Mesothelial cell of epicardium (in vitro differentiated cells): Measurements from ENCODE around the gene FKBP5. TPM values are rescaled to one million over a fixed set of nuclear protein-coding genes. Genes with fewer than 3 reads are reported as not detected.
A peak's percentile ranks its signal among the peaks of the same experiment; 100 is the strongest.

Experiments
- DNase-seq, 2 experiments: peaks; one replicate each; pipeline ENCODE4 v3.0.0; 2021; ENCODE audit warnings: low spot score in 2 of 2; ENCODE audit not compliant: unreplicated experiment in 2 of 2
- H3K27ac Mint-ChIP-seq: 2 replicates; pipeline ENCODE4 v1.8.0; 2021; ENCODE audit warnings: mixed read lengths
- H3K27me3 Mint-ChIP-seq: 2 replicates; pipeline ENCODE4 v1.8.0; 2021; ENCODE audit warnings: low read depth, mixed read lengths
- H3K36me3 Mint-ChIP-seq: 2 replicates; pipeline ENCODE4 v1.8.0; 2021; ENCODE audit warnings: mixed read lengths
- H3K4me1 Mint-ChIP-seq: 2 replicates; pipeline ENCODE4 v1.8.0; 2021; ENCODE audit warnings: mixed read lengths
- H3K4me3 Mint-ChIP-seq: 2 replicates; pipeline ENCODE4 v1.8.0; 2021; ENCODE audit warnings: mild to moderate bottlenecking, moderate library complexity, mixed read lengths
- H3K9me3 Mint-ChIP-seq: 2 replicates; pipeline ENCODE4 v1.8.0; 2021; ENCODE audit warnings: mixed read lengths
- total RNA-seq: library from RNA; stranded (reverse); gene quantifications from 3 replicates; pipeline ENCODE4 v1.2.1, GENCODE V29; 2021
- TF ChIP-seq, protein P1 (sequence below): fragments of 200-600 bp; sonication (generic); IDR thresholded peaks from one replicate; pipeline ENCODE4 v1.5.0; 2021; ENCODE audit warnings: antibody characterized with exemption; ENCODE audit not compliant: unreplicated experiment

The FKBP5 gene
- total RNA-seq, 1 donor from 2014 or later = 7.3 TPM

DNA sequence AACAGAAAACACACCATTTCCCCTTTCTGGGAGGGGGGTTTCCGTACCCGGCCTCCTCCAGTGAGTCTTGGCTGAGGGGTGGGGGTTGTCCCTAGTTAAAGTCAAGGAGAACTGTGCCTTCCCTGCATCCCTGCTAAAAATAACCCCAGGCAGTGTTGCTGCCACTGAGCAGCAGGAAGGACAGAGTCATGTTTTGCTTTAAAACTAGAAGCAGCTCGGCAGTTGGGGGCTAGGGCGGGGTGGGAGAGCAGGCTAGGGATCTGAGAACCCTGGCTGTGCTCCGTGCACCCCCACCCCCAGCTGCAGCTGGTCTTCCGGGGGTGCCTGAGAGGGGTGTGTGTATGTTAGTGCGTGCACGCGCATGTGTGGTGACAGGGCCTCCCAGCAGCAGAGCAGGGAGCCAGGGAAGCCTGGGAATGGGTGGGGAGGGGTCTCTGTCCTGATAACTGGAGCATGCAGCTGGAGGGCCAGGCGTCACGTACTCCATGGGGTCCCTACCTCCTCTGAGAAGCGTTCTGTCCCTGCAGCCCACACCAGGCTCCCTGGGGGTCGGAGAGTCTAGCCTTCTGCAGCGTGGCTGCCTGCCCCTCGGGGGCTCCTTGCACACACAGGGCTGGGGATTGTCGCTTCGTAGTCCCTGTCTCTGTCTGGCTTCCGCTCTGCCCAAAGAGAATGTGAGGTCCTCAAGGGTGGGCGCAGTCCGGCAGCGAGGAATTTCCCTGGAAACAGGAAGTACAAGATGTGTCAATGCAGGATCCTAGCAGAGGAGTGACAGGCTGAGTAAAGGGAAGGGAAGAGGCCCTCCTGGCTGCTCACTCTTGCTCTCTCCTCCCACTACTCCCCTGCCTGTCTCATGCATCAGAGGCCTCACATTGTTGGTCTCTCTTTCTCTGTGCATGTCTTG is 31.4 kb upstream of the FKBP5 start:
- no peak for DNase-seq
- H3K9me3 Mint-ChIP-seq = no peaks in the 10 kb centered on the region
- peak overlapping the region; percentile 57 for H3K4me3 Mint-ChIP-seq
- H3K4me1 Mint-ChIP-seq = peaks cover 44% of the 10 kb centered on the region
- peaks cover 16% of the 10 kb centered on the region for H3K27me3 Mint-ChIP-seq
- H3K36me3 Mint-ChIP-seq = no peaks in the 10 kb centered on the region
- peak overlapping the region; percentile 89 for H3K27ac Mint-ChIP-seq
- TF ChIP-seq, protein P1, sequence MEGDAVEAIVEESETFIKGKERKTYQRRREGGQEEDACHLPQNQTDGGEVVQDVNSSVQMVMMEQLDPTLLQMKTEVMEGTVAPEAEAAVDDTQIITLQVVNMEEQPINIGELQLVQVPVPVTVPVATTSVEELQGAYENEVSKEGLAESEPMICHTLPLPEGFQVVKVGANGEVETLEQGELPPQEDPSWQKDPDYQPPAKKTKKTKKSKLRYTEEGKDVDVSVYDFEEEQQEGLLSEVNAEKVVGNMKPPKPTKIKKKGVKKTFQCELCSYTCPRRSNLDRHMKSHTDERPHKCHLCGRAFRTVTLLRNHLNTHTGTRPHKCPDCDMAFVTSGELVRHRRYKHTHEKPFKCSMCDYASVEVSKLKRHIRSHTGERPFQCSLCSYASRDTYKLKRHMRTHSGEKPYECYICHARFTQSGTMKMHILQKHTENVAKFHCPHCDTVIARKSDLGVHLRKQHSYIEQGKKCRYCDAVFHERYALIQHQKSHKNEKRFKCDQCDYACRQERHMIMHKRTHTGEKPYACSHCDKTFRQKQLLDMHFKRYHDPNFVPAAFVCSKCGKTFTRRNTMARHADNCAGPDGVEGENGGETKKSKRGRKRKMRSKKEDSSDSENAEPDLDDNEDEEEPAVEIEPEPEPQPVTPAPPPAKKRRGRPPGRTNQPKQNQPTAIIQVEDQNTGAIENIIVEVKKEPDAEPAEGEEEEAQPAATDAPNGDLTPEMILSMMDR = no peak

DNA sequence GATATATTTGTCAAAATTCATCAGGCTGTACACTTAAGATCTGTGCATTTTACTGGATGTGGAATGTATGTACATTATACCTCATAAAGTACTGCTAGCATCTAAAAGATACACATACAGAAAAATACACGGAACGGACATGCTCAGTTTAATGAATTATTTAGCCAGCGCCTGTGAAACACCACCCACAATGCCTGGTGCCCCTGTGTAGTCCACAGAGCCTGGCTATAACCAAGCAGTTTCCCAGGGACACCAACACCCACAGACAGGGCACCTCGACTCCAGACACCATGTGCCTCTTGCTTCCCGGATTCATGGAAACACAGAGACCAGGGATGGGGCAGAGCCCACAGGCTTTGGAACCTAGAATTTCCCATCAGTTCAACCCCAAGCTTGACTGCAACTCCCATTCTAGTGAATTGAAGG is 30.7 kb upstream of the FKBP5 start:
- peaks cover 42% of the 10 kb centered on the region for H3K4me1 Mint-ChIP-seq
- peaks cover 13% of the 10 kb centered on the region for H3K27me3 Mint-ChIP-seq
- no peak for DNase-seq
- peak overlapping the region; percentile 89 for H3K27ac Mint-ChIP-seq
- H3K36me3 Mint-ChIP-seq = no peaks in the 10 kb centered on the region
- TF ChIP-seq, protein P1 = no peak
- peak overlapping the region; percentile 57 for H3K4me3 Mint-ChIP-seq
- no peaks in the 10 kb centered on the region for H3K9me3 Mint-ChIP-seq

GRCh38 chr6:35718911-35719381 is 30.2 kb upstream of the FKBP5 start:
- Mint-ChIP-seq H3K4me1 (peaks cover 42% of the 10 kb centered on the region), H3K27me3 (peaks cover 11% of the 10 kb centered on the region), H3K27ac (peak overlapping the region; percentile 89), H3K4me3 (peak overlapping the region; percentile 17), H3K9me3 (no peaks in the 10 kb centered on the region), H3K36me3 (no peaks in the 10 kb centered on the region)
- no peak for DNase-seq
- TF ChIP-seq, protein P1 = no peak

GRCh38 chr6:35718375-35718736 is 29.6 kb upstream of the FKBP5 start:
- DNase-seq = no peak
- Mint-ChIP-seq H3K27me3 (peaks cover 11% of the 10 kb centered on the region), H3K9me3 (no peaks in the 10 kb centered on the region), H3K4me3 (no peak overlapping the region), H3K27ac (peak overlapping the region; percentile 89), H3K36me3 (no peaks in the 10 kb centered on the region), H3K4me1 (peaks cover 41% of the 10 kb centered on the region)
- TF ChIP-seq, protein P1 = no peak

DNA sequence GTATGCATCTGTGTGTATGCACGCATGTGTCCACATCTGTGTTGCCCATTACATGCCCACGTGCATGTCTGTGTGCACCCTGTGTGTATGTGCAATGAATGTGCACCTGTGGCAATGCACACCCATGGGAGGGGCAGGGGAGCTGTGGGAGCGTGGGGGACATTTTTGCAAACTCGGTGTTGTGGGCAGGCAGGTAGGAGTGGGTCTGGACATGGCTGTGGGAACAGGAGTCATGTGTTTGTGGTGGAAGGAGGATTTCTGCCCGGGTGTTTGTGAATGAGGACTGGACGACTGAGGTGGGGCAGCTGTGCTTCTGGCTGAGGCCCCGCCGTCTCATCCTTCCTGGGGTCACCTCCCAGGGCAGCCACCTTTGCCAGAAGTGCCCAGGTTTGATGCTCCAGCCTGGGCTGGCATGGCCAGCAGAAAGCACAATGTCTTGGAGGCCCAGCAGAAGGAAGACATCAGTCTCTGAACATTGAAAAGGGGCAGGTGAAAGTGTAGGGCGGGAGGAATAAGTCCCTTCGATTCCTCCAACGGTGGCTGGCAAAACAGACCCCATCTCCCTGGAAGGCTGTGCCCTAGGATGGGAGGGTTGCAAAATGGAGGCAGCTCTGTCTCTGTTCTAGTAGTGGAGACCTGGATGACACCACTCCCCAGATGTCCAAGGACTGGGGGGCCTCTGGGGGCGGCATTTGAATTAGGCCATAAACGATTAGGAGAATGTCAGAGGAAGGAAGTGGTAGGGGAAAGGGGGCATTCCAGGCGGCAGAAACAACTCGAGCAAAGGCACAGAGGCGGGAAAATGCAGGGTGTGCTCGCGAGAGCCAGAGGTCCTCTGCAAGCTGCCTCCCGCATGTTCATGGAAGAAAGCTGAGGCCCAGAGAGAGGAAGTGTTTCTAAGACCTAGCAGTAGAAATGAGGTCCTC is 29.0 kb upstream of the FKBP5 start:
- Mint-ChIP-seq H3K27me3 (peaks cover 11% of the 10 kb centered on the region), H3K9me3 (no peaks in the 10 kb centered on the region), H3K4me3 (no peak overlapping the region), H3K4me1 (peaks cover 40% of the 10 kb centered on the region), H3K36me3 (no peaks in the 10 kb centered on the region), H3K27ac (peak overlapping the region; percentile 89)
- no peak for DNase-seq
- TF ChIP-seq, protein P1 = no peak
